ENCODE results near the gene GUCA2A.

- TF ChIP-seq CTCF (IDR thresholded peaks at IDR 0.05) (no peak), POLR2A (IDR thresholded peaks at IDR 0.05) (no peak)
Observed at GRCh38 chr1:42191319-42191718, 26.8 kb upstream of the GUCA2A start.
